Fibroblast of lung (primary cell): Measurements from ENCODE around the gene AIFM1.

Source experiments
- CTCF ChIP-seq, 2 donors: IDR thresholded peaks in 1 of 2; conservative IDR thresholded peaks in 1 of 2; 1 replicate in 1 of 2; 2 replicates in 1 of 2; pipeline ENCODE4 v1.5.1; 2011 to 2012; ENCODE audit warnings: low read length in 2 of 2, control low read depth in 1 of 2, inconsistent platforms in 1 of 2, low read depth in 1 of 2, mild to moderate bottlenecking in 1 of 2
- EZH2 ChIP-seq: IDR thresholded peaks from 2 replicates; pipeline ENCODE4 v1.5.1; 2012; ENCODE audit warnings: low read length, control low read depth, mild to moderate bottlenecking; ENCODE audit errors: missing control alignments

DNA sequence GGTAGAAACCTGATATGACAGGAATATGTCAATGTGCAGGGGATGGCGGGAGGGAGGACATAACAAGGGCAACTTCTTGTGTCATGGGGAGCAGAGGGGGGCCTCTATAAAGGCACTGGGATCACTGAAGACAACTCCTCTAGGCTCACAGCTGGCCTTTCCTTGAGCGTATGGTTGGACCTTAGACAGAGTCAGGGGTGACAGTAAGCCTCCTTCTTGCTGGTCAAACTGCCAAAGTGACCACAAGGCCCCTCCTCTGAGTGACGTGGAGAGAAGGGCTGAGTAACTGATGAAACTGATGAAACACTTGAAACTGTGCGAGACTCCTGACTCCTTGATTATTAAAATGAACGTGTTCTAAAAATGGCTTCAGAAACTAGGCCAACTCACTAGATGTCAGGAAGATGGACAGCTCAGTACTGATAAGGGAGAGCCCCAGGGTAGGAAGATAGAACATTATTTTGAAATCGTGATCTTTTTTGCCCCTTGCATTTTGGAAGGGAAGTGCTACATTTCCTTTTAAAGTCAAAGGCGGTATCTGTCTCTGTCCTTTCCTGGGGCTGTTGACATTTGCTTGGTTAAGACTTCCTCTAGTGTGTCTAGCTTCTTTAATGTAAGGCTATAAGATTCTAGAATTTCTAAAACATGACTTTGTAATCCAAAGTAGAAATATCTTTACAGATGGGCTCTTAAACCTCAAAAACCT, 7.7 kb upstream of the AIFM1 start:
- TF ChIP-seq CTCF (conservative IDR thresholded peaks at IDR 0.05 in 1 of 2, IDR thresholded peaks at IDR 0.05 in 1 of 2; ENCODE audit: low read depth in 1 of 2, low read length in 2 of 2) (no peak), EZH2 (no peak)
